ENCODE data around the gene CEACAM16. TPM values are rescaled to one million over a fixed set of nuclear protein-coding genes. Genes with fewer than 3 reads are reported as not detected.

CEACAM16 gene
- total RNA-seq, 1 donor from 2014 or later = not detected

GRCh38 chr19:44694184-44694579 lies 4.8 kb upstream of the CEACAM16 start:
- TF ChIP-seq, protein P1, sequence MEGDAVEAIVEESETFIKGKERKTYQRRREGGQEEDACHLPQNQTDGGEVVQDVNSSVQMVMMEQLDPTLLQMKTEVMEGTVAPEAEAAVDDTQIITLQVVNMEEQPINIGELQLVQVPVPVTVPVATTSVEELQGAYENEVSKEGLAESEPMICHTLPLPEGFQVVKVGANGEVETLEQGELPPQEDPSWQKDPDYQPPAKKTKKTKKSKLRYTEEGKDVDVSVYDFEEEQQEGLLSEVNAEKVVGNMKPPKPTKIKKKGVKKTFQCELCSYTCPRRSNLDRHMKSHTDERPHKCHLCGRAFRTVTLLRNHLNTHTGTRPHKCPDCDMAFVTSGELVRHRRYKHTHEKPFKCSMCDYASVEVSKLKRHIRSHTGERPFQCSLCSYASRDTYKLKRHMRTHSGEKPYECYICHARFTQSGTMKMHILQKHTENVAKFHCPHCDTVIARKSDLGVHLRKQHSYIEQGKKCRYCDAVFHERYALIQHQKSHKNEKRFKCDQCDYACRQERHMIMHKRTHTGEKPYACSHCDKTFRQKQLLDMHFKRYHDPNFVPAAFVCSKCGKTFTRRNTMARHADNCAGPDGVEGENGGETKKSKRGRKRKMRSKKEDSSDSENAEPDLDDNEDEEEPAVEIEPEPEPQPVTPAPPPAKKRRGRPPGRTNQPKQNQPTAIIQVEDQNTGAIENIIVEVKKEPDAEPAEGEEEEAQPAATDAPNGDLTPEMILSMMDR (IDR thresholded peaks at IDR 0.05; ENCODE audit: insufficient read depth, low read length, poor library complexity, severe bottlenecking) = peak; percentile 16
- DNase-seq (ENCODE audit: low read depth) = no peak
- H3K4me3 ChIP-seq (ENCODE audit: low read depth, low read length) = no peak overlapping the region
- peaks cover 2% of the 10 kb centered on the region for H3K27me3 ChIP-seq (ENCODE audit: control insufficient read depth, insufficient read depth, low read length)
- no peaks in the 10 kb centered on the region for H3K36me3 ChIP-seq (ENCODE audit: control insufficient read depth, insufficient read depth, low read length)

DNA sequence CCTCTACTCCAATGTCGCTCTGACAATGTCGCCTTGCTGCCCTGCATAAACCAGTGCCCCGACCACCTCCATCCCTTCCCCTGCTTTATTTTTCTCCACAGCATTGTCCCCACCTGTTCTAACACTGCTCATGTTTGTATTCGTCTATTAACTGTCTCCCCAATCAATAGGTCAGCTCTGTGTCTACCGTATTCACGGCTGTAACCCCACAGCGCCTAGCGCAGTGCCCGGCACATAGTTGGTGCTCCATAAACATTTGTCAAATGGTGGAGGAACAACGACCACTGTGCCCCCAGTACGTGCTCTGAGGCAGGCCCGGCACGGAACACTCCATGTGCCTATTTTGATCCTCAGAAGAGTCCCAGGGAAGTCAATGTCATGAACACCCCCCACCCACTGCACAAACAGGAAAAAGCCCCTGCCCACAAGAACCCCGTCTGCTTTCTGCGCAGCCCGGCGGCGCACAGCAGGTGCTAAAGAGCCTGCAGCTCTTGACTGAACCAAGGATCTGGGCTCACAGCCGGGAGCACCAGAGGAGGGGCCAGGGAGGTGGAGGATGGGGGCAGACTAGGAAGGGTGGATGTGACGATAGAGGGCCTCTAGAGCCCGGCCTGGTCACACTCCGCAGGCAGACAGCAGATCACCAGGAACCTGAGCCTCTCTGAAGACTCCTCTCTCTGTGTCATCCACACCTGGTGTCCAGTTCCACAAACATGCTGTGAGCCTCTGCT lies 1.8 kb upstream of the CEACAM16 start:
- peaks cover 2% of the 10 kb centered on the region for H3K27me3 ChIP-seq (ENCODE audit: control insufficient read depth, insufficient read depth, low read length)
- DNase-seq (ENCODE audit: low read depth) = no peak
- no peak overlapping the region for H3K4me3 ChIP-seq (ENCODE audit: low read depth, low read length)
- TF ChIP-seq, protein P1 (IDR thresholded peaks at IDR 0.05; ENCODE audit: insufficient read depth, low read length, poor library complexity, severe bottlenecking) = no peak
- no peaks in the 10 kb centered on the region for H3K36me3 ChIP-seq (ENCODE audit: control insufficient read depth, insufficient read depth, low read length)

GRCh38 chr19:44697670-44698034 lies 1.3 kb upstream of the CEACAM16 start:
- no peaks in the 10 kb centered on the region for H3K36me3 ChIP-seq (ENCODE audit: control insufficient read depth, insufficient read depth, low read length)
- TF ChIP-seq, protein P1 (IDR thresholded peaks at IDR 0.05; ENCODE audit: insufficient read depth, low read length, poor library complexity, severe bottlenecking) = no peak
- no peak for DNase-seq (ENCODE audit: low read depth)
- no peak overlapping the region for H3K4me3 ChIP-seq (ENCODE audit: low read depth, low read length)
- peaks cover 2% of the 10 kb centered on the region for H3K27me3 ChIP-seq (ENCODE audit: control insufficient read depth, insufficient read depth, low read length)

DNA sequence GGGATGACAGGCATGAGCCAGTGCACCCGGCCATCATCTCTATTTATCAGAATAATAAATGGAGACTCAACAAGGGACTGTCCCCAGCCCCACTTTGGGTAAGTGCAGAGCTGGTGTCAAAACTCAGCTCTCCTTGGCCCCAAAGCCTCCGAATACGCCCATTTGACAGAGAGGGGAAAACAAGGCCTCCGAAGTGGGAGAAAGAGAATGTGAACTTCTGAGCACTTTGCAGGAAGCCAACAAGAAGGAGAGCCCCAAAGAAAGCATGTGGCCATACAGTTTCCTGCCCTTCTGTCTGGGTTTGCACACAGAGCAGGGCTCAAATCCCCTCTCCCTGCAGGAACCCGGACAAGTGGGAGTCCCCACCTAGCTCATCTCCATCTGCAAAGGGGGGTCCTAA lies 1.6 kb downstream of the CEACAM16 start:
- no peaks in the 10 kb centered on the region for H3K36me3 ChIP-seq (ENCODE audit: control insufficient read depth, insufficient read depth, low read length)
- DNase-seq (ENCODE audit: low read depth) = no peak
- no peak overlapping the region for H3K4me3 ChIP-seq (ENCODE audit: low read depth, low read length)
- H3K27me3 ChIP-seq (ENCODE audit: control insufficient read depth, insufficient read depth, low read length) = peaks cover 4% of the 10 kb centered on the region
- TF ChIP-seq, protein P1 (IDR thresholded peaks at IDR 0.05; ENCODE audit: insufficient read depth, low read length, poor library complexity, severe bottlenecking) = no peak

- peaks cover 4% of the 10 kb centered on the region for H3K27me3 ChIP-seq (ENCODE audit: control insufficient read depth, insufficient read depth, low read length)
- no peaks in the 10 kb centered on the region for H3K36me3 ChIP-seq (ENCODE audit: control insufficient read depth, insufficient read depth, low read length)
- no peak overlapping the region for H3K4me3 ChIP-seq (ENCODE audit: low read depth, low read length)
- TF ChIP-seq, protein P1 (IDR thresholded peaks at IDR 0.05; ENCODE audit: insufficient read depth, low read length, poor library complexity, severe bottlenecking) = no peak
- DNase-seq (ENCODE audit: low read depth) = no peak
These were observed 2.3 kb downstream of the CEACAM16 start for GRCh38 chr19:44701228-44701627.
